ENCODE data around the gene NEMP2.

NEMP2 gene

DNA sequence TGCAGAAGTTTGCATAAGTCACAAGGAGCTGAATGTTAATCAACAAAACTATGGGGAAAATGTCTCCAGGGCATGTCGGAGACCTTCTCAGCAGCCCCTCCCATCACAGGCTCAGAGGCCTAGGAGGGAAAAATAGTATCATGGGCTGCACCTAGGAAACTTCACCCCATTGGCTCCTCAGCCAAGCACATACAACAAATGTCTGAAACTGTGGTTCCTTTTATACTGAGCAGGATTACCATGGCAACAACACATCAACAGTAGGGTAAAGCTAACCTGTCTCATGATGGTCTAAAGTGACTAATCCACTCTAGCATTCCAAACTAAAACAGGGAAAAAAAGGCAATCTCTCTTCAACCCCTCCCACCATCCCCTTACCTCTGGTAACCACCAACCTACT lies 3.2 kb upstream of the NEMP2 start:
- peak overlapping the region in 1 of 2 donors; percentile 96 for H3K27ac ChIP-seq
- intact Hi-C loops (cut with DNase I; ENCODE audit: low total_unique reads): loop anchor here (5.0 kb wide), 1 partner anchor 110 kb away; the partner anchor contains the start of gene NAB1
- H3K4me1 ChIP-seq: peaks cover 0 to 24% (median 13%) of the 10 kb centered on the region in 4 donors
- H3K9me3 ChIP-seq: peaks cover 0 to 40% (median 27%) of the 10 kb centered on the region in 3 donors
- peaks cover 0 to 8% (median 0%) of the 10 kb centered on the region in 3 donors for H3K36me3 ChIP-seq
- no peaks in the 10 kb centered on the region for H3K27me3 ChIP-seq
- H3K4me3 ChIP-seq: no peak overlapping the region
- TF ChIP-seq CTCF (IDR thresholded peaks at IDR 0.05): no peak
- no peak for DNase-seq

GRCh38 chr2:190535586-190535985 lies 1.1 kb upstream of the NEMP2 start:
- DNase-seq: no peak
- Histone ChIP-seq H3K9me3 (peaks cover 0 to 24% (median 21%) of the 10 kb centered on the region in 3 donors), H3K4me1 (peaks cover 0 to 42% (median 16%) of the 10 kb centered on the region in 4 donors), H3K27me3 (no peaks in the 10 kb centered on the region), H3K27ac (peak overlapping the region; percentile 96 to 98), H3K36me3 (peaks cover 0 to 4% (median 0%) of the 10 kb centered on the region in 3 donors), H3K4me3 (peak overlapping the region; percentile 72 to 82)
- intact Hi-C loops (cut with DNase I; ENCODE audit: low total_unique reads): loop anchor here (5.0 kb wide), 1 partner anchor 112 kb away; the partner anchor contains the start of gene NAB1
- TF ChIP-seq CTCF (IDR thresholded peaks at IDR 0.05): no peak

- Histone ChIP-seq H3K27ac (peak overlapping the region; percentile 96 to 98), H3K4me3 (peak overlapping the region; percentile 72 to 82), H3K9me3 (peaks cover 0 to 19% (median 17%) of the 10 kb centered on the region in 3 donors), H3K27me3 (no peaks in the 10 kb centered on the region), H3K36me3 (no peaks in the 10 kb centered on the region), H3K4me1 (peaks cover 0 to 47% (median 18%) of the 10 kb centered on the region in 4 donors)
- intact Hi-C loops (cut with DNase I; ENCODE audit: low total_unique reads): loop anchor here (5.0 kb wide), 1 partner anchor 112 kb away; the partner anchor contains the start of gene NAB1
- TF ChIP-seq CTCF (IDR thresholded peaks at IDR 0.05): no peak
- DNase-seq: no peak
Observed at GRCh38 chr2:190535121-190535439, 558 bp upstream of the NEMP2 start.

DNA sequence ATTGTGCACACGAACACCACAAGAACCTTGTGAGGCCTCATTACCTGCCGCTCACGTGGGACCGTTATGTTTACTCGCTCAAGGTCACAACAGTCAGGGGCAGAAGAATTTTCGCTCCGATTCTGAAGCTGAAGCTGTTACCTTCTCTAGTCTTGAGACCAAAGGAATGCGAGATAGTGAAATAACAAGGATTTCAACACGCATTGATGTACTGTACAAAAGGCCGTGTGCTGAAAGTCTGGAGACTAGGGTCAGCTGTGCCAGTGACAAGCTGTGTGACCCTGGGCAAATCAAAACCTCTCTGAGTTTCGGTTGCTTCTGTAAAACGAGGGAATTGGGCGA lies 583 bp downstream of the NEMP2 start:
- Histone ChIP-seq H3K36me3 (no peaks in the 10 kb centered on the region), H3K4me3 (peak overlapping the region; percentile 72 to 82), H3K9me3 (peaks cover 0 to 8% (median 7%) of the 10 kb centered on the region in 3 donors), H3K27ac (peak overlapping the region; percentile 96 to 98), H3K4me1 (peaks cover 0 to 52% (median 21%) of the 10 kb centered on the region in 4 donors), H3K27me3 (no peaks in the 10 kb centered on the region)
- DNase-seq: no peak
- intact Hi-C loops (cut with DNase I; ENCODE audit: low total_unique reads): no loop called here
- TF ChIP-seq CTCF (IDR thresholded peaks at IDR 0.05): no peak

DNA sequence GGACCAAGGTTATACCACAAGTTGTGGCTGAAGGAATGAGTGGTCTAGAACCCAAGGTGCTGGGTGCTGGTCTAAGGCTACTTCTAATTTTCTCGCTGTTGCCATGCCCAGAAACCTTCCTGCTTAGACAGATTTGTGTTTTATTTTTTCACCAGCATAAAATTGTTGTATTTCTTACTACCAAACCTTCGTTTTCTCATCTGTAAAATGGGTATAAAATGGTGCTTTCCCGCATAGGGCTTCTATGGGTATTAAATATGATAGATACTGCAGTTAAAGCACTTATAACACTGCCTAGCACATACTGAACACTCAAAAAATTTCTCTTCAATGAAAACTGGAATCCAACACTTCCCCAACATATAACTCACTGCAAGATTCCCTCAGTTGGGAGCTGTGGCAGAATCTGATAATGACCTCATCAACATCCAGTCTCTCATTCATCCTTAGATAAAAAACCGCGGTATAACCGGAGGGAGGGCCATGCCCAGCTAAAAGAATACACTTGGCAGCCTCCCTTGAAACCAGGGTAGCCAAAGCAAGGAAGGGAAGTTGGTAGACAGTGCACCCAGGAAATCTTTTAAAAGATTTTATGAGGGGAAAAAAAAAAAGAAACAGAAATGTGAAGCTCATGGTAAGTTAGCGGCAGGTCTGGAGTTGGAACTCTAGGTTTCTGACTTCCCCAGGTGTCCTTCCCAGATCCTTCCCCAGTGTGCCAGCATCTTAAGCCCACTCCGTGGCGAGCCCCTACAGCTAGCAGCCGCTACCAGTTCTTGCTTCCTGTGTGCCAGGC lies 1.2 kb downstream of the NEMP2 start:
- peaks cover 0 to 52% (median 21%) of the 10 kb centered on the region in 4 donors for H3K4me1 ChIP-seq
- H3K36me3 ChIP-seq: no peaks in the 10 kb centered on the region
- no peak for DNase-seq
- peaks cover 0 to 5% (median 4%) of the 10 kb centered on the region in 3 donors for H3K9me3 ChIP-seq
- intact Hi-C loops (cut with DNase I; ENCODE audit: low total_unique reads): no loop called here
- H3K27ac ChIP-seq: peak overlapping the region; percentile 96 to 98
- no peaks in the 10 kb centered on the region for H3K27me3 ChIP-seq
- peak overlapping the region; percentile 72 to 82 for H3K4me3 ChIP-seq
- no peak for TF ChIP-seq CTCF (IDR thresholded peaks at IDR 0.05)
